Peyer's patch (tissue), 4 donors: ENCODE measurements around the gene RAB44. TPM values are rescaled to one million over a fixed set of nuclear protein-coding genes. Genes with fewer than 3 reads are reported as not detected.

Experiments used
- DNase-seq, 3 donors: peaks; one replicate each; pipeline ENCODE4 v3.0.0-alpha.2; 2017 to 2019
- H3K27ac ChIP-seq, 4 donors: fragments of 200-600 bp; sonication (generic); one replicate each; pipeline ENCODE4 v1.5.1; 2016 to 2019
- H3K27me3 ChIP-seq, 2 donors: fragments of 200-600 bp; sonication (generic); one replicate each; pipeline ENCODE4 v1.5.1; 2019
- H3K36me3 ChIP-seq, 3 donors: fragments of 200-600 bp; sonication (generic); one replicate each; pipeline ENCODE4 v1.5.1; 2016 to 2019
- H3K4me1 ChIP-seq, 4 donors: fragments of 200-600 bp; sonication (generic); one replicate each; pipeline ENCODE4 v1.5.1; 2016 to 2019
- H3K4me3 ChIP-seq, 4 donors: fragments of 200-600 bp; sonication (generic); 1 replicate in 3 of 4; 2 replicates in 1 of 4; pipeline ENCODE4 v1.5.1; 2016 to 2019; ENCODE audit warnings: mild to moderate bottlenecking in 1 of 4
- H3K9me3 ChIP-seq, 4 donors: fragments of 200-600 bp; sonication (generic); one replicate each; pipeline ENCODE4 v1.5.1; 2016 to 2019; ENCODE audit warnings: mild to moderate bottlenecking in 1 of 4
- CTCF ChIP-seq, 6 experiments: fragments of 450-650 bp in 4 of 6; fragments of 200-600 bp in 2 of 6; sonication (generic) in 1 of 6; IDR thresholded peaks; one replicate each; pipeline ENCODE4 v1.5.1; 2017 to 2019; ENCODE audit warnings: antibody characterized with exemption in 6 of 6, mild to moderate bottlenecking in 3 of 6, moderate library complexity in 1 of 6
- POLR2A ChIP-seq, 2 donors: fragments of 450-650 bp; IDR thresholded peaks; one replicate each; pipeline ENCODE4 v1.5.1; 2017; ENCODE audit warnings: antibody characterized with exemption in 2 of 2, mild to moderate bottlenecking in 2 of 2, moderate library complexity in 2 of 2
- total RNA-seq, 4 donors: library from RNA; depleted of rRNA; stranded (reverse); fragments of >200 nt; gene quantifications; one replicate each; pipeline ENCODE4 v1.1.0, GENCODE V29; 2016

The RAB44 gene
- total RNA-seq, 4 donors from 2014 or later: 0.47 to 3.3 (median 0.80) TPM

- Histone ChIP-seq H3K4me1 (peaks cover 13 to 35% (median 27%) of the 10 kb centered on the region in 4 donors), H3K9me3 (no peaks in the 10 kb centered on the region), H3K27ac (peak overlapping the region; percentile 64 to 86 (median 75)), H3K36me3 (peaks cover 0 to 50% (median 7%) of the 10 kb centered on the region in 3 donors), H3K27me3 (no peaks in the 10 kb centered on the region), H3K4me3 (peak overlapping the region in 2 of 4 donors; percentile 14 to 28)
- peak; percentile 79 to 93 (median 87) for DNase-seq
- TF ChIP-seq POLR2A (IDR thresholded peaks at IDR 0.05) (no peak), CTCF (IDR thresholded peaks at IDR 0.05) (no peak)
Observed at GRCh38 chr6:36682328-36683144, 15.1 kb upstream of the RAB44 start.

- Histone ChIP-seq H3K27me3 (no peaks in the 10 kb centered on the region), H3K4me3 (peak overlapping the region in 1 of 4 donors; percentile 28), H3K36me3 (peaks cover 0 to 52% (median 7%) of the 10 kb centered on the region in 3 donors), H3K4me1 (peaks cover 10 to 31% (median 24%) of the 10 kb centered on the region in 4 donors), H3K9me3 (no peaks in the 10 kb centered on the region), H3K27ac (peak overlapping the region; percentile 64 to 86 (median 75))
- no peak for TF ChIP-seq CTCF (IDR thresholded peaks at IDR 0.05)
- TF ChIP-seq POLR2A (IDR thresholded peaks at IDR 0.05): no peak
- no peak for DNase-seq
Observed at GRCh38 chr6:36683145-36683655, 14.4 kb upstream of the RAB44 start.

GRCh38 chr6:36683656-36684446 is 13.8 kb upstream of the RAB44 start:
- no peaks in the 10 kb centered on the region for H3K9me3 ChIP-seq
- no peak for DNase-seq
- no peak overlapping the region for H3K4me3 ChIP-seq
- peaks cover 0 to 52% (median 7%) of the 10 kb centered on the region in 3 donors for H3K36me3 ChIP-seq
- TF ChIP-seq POLR2A (IDR thresholded peaks at IDR 0.05): no peak
- TF ChIP-seq CTCF (IDR thresholded peaks at IDR 0.05): no peak
- H3K27ac ChIP-seq: peak overlapping the region in 3 of 4 donors; percentile 64 to 86 (median 77)
- no peaks in the 10 kb centered on the region for H3K27me3 ChIP-seq
- H3K4me1 ChIP-seq: peaks cover 10 to 29% (median 23%) of the 10 kb centered on the region in 4 donors

- TF ChIP-seq POLR2A (IDR thresholded peaks at IDR 0.05) (no peak), CTCF (IDR thresholded peaks at IDR 0.05) (no peak)
- Histone ChIP-seq H3K4me3 (no peak overlapping the region), H3K9me3 (no peaks in the 10 kb centered on the region), H3K27me3 (no peaks in the 10 kb centered on the region), H3K27ac (peak overlapping the region in 1 of 4 donors; percentile 77), H3K4me1 (peaks cover 10 to 29% (median 22%) of the 10 kb centered on the region in 4 donors), H3K36me3 (peaks cover 0 to 52% (median 7%) of the 10 kb centered on the region in 3 donors)
- no peak for DNase-seq
Observed at GRCh38 chr6:36684447-36684812, 13.2 kb upstream of the RAB44 start.

GRCh38 chr6:36685166-36685924 is 12.3 kb upstream of the RAB44 start:
- no peak for DNase-seq
- Histone ChIP-seq H3K36me3 (peaks cover 0 to 52% (median 7%) of the 10 kb centered on the region in 3 donors), H3K27me3 (no peaks in the 10 kb centered on the region), H3K9me3 (no peaks in the 10 kb centered on the region), H3K4me1 (peaks cover 10 to 29% (median 22%) of the 10 kb centered on the region in 4 donors), H3K27ac (no peak overlapping the region), H3K4me3 (no peak overlapping the region)
- TF ChIP-seq POLR2A (IDR thresholded peaks at IDR 0.05): peak in 1 of 2 donors; percentile 10
- no peak for TF ChIP-seq CTCF (IDR thresholded peaks at IDR 0.05)
